ENCODE data around the gene PIK3CB.

The PIK3CB gene

GRCh38 chr3:138705675-138706074 lies 129.1 kb downstream of the PIK3CB start:
- Histone ChIP-seq H3K4me2 (ENCODE audit: low read depth, low read length) (no peak overlapping the region), H3K27ac (ENCODE audit: low read length) (no peak overlapping the region), H4K20me1 (ENCODE audit: insufficient read depth, low read length) (no peaks in the 10 kb centered on the region), H3K4me1 (ENCODE audit: low read length) (no peaks in the 10 kb centered on the region), H3K27me3 (replicated peaks; ENCODE audit: insufficient read depth, low read length) (no peaks in the 10 kb centered on the region), H3K36me3 (replicated peaks; ENCODE audit: insufficient read depth, low read length) (no peaks in the 10 kb centered on the region), H3K9ac (ENCODE audit: low read length) (no peak overlapping the region), H3K79me2 (ENCODE audit: low read length) (no peaks in the 10 kb centered on the region), H3K9me2 (replicated peaks; ENCODE audit: insufficient read depth, low read length) (no peaks in the 10 kb centered on the region), H2AFZ (ENCODE audit: low read length) (no peak overlapping the region), H3F3A (ENCODE audit: insufficient read depth, low read length) (no peaks in the 10 kb centered on the region), H3K9me3 (replicated peaks; ENCODE audit: insufficient read depth, low read length) (no peaks in the 10 kb centered on the region), H3K4me3 (ENCODE audit: low read length) (no peak overlapping the region)
- TF ChIP-seq, protein P1, sequence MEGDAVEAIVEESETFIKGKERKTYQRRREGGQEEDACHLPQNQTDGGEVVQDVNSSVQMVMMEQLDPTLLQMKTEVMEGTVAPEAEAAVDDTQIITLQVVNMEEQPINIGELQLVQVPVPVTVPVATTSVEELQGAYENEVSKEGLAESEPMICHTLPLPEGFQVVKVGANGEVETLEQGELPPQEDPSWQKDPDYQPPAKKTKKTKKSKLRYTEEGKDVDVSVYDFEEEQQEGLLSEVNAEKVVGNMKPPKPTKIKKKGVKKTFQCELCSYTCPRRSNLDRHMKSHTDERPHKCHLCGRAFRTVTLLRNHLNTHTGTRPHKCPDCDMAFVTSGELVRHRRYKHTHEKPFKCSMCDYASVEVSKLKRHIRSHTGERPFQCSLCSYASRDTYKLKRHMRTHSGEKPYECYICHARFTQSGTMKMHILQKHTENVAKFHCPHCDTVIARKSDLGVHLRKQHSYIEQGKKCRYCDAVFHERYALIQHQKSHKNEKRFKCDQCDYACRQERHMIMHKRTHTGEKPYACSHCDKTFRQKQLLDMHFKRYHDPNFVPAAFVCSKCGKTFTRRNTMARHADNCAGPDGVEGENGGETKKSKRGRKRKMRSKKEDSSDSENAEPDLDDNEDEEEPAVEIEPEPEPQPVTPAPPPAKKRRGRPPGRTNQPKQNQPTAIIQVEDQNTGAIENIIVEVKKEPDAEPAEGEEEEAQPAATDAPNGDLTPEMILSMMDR (IDR thresholded peaks at IDR 0.05; ENCODE audit: low read length): no peak
- TF ChIP-seq EZH2phosphoT487 (IDR thresholded peaks at IDR 0.05; ENCODE audit: low read length): no peak
- DNase-seq: no peak

DNA sequence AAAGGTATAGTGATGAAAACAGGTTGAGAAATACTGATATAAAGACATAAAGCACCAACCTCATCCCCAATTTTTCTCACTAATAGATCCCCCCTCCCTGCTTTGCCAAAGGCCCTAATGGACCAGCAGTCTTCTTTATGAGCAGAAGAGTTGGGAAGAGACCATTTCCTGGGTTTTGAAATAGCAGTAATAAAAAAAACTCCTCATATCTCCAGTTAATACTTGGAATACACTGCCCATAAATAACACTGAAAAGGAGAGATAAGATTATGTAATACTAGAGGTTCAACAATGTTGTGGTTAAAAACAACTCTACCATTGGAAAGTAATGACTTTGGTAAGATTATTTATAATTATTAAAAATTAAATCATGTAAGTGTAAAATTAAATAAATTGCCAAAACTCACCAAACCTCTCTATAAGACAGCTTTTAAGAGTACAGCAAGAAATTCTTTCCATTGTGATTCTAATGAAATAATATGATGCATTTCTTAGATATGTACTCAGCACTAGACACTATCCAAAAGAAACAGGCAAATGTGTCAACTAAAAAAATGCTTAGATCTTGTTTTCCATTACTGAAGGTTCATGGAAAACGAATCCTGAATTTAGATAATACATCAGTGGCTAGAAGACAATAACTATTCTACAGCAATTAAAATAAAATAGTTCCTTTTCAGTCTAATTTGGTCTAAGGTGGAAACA lies 137.9 kb downstream of the PIK3CB start:
- Histone ChIP-seq H2AFZ (ENCODE audit: low read length) (no peak overlapping the region), H4K20me1 (ENCODE audit: insufficient read depth, low read length) (no peaks in the 10 kb centered on the region), H3K36me3 (replicated peaks; ENCODE audit: insufficient read depth, low read length) (no peaks in the 10 kb centered on the region), H3K9me3 (replicated peaks; ENCODE audit: insufficient read depth, low read length) (no peaks in the 10 kb centered on the region), H3K4me1 (ENCODE audit: low read length) (0 out of 2 replicates have a peak, but pooled peaks cover 5% of the 10 kb centered on the region), H3K79me2 (ENCODE audit: low read length) (no peaks in the 10 kb centered on the region), H3F3A (ENCODE audit: insufficient read depth, low read length) (no peaks in the 10 kb centered on the region; the same call in 1 of the 2 replicates), H3K9me2 (replicated peaks; ENCODE audit: insufficient read depth, low read length) (no peaks in the 10 kb centered on the region), H3K9ac (ENCODE audit: low read length) (no peak overlapping the region), H3K4me2 (ENCODE audit: low read depth, low read length) (no peak overlapping the region), H3K27ac (ENCODE audit: low read length) (no peak overlapping the region), H3K4me3 (ENCODE audit: low read length) (no peak overlapping the region), H3K27me3 (replicated peaks; ENCODE audit: insufficient read depth, low read length) (no peaks in the 10 kb centered on the region)
- TF ChIP-seq EZH2 (optimal IDR thresholded peaks at IDR 0.05; ENCODE audit: low read depth, low read length): no peak
- TF ChIP-seq EZH2phosphoT487 (IDR thresholded peaks at IDR 0.05; ENCODE audit: low read length): no peak
- TF ChIP-seq, protein P1 (IDR thresholded peaks at IDR 0.05; ENCODE audit: low read length): no peak
- no peak for DNase-seq

DNA sequence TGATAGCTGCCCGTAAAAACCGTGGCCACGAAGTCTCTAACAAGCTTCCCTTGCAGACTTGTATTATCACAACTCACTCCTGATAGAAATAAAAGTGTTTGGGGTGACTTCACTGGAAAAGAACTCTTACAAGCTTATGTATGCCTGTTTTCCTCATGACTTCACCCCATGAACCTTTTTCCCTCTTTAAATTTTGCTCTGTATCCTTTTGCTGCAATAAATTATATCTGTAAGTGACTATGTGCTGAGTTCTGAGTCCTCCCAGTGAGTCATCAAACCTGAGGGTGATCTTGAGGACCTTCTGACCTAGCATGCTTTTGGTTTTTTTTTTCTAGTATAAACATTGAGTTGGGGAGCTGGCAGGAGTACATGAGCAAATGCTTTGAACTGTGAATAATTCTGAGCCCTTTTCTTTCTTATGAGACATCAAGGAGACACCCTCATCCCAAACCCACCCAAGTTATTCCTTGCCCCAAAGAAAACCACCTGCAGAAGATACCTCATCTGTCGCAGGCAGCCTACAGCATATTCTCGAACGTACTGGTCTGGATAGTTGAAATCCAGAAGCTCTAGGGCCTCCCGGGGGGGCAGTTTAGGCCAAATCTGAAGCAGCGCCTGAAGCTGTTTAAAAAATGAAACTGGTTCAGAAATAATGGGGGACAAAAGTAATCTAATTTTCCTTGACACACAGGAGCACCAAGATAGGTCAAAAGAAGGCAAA lies 140.3 kb downstream of the PIK3CB start:
- no peak overlapping the region for H3K9ac ChIP-seq (ENCODE audit: low read length)
- H2AFZ ChIP-seq (ENCODE audit: low read length): no peak overlapping the region
- no peaks in the 10 kb centered on the region for H3K9me3 ChIP-seq (replicated peaks; ENCODE audit: insufficient read depth, low read length)
- TF ChIP-seq EZH2phosphoT487 (IDR thresholded peaks at IDR 0.05; ENCODE audit: low read length) (no peak), EZH2 (optimal IDR thresholded peaks at IDR 0.05; ENCODE audit: low read depth, low read length) (no peak)
- TF ChIP-seq, protein P1 (IDR thresholded peaks at IDR 0.05; ENCODE audit: low read length): no peak
- H3K4me1 ChIP-seq (ENCODE audit: low read length): peaks cover 12% of the 10 kb centered on the region
- no peaks in the 10 kb centered on the region for H4K20me1 ChIP-seq (ENCODE audit: insufficient read depth, low read length)
- no peak for DNase-seq
- no peaks in the 10 kb centered on the region for H3K27me3 ChIP-seq (replicated peaks; ENCODE audit: insufficient read depth, low read length)
- H3K9me2 ChIP-seq (replicated peaks; ENCODE audit: insufficient read depth, low read length): no peaks in the 10 kb centered on the region
- H3K79me2 ChIP-seq (ENCODE audit: low read length): no peaks in the 10 kb centered on the region
- no peak overlapping the region for H3K27ac ChIP-seq (ENCODE audit: low read length)
- peaks cover under 1% of the 10 kb centered on the region; the same call in 1 of the 2 replicates for H3F3A ChIP-seq (ENCODE audit: insufficient read depth, low read length)
- H3K4me2 ChIP-seq (ENCODE audit: low read depth, low read length): no peak overlapping the region
- H3K36me3 ChIP-seq (replicated peaks; ENCODE audit: insufficient read depth, low read length): no peaks in the 10 kb centered on the region
- H3K4me3 ChIP-seq (ENCODE audit: low read length): no peak overlapping the region
